H4 (cell line): ENCODE results near the gene HASPIN. TPM values are rescaled to one million over a fixed set of nuclear protein-coding genes. Genes with fewer than 3 reads are reported as not detected.
A peak's percentile ranks its signal among the peaks of the same experiment; 100 is the strongest.

Experiments used
- DNase-seq: peaks from one replicate; pipeline ENCODE4 v3.0.0-alpha.2; 2015; ENCODE audit warnings: low spot score
- total RNA-seq: library from RNA; depleted of rRNA; stranded (reverse); fragments of >200 nt; shearing (Covaris generic); gene quantifications from 2 replicates; pipeline ENCODE4 v1.2.3, GENCODE V29; 2014; rRNA removed

HASPIN gene
- 8.5 and 9.4 TPM in 2 replicates for total RNA-seq

- peak; percentile 65 for DNase-seq
These were observed at the start of gene HASPIN for GRCh38 chr17:3723556-3724377. HASPIN (plus strand) TSS chr17:3723903; CDS start chr17:3723936, 33 bp downstream.

DNA sequence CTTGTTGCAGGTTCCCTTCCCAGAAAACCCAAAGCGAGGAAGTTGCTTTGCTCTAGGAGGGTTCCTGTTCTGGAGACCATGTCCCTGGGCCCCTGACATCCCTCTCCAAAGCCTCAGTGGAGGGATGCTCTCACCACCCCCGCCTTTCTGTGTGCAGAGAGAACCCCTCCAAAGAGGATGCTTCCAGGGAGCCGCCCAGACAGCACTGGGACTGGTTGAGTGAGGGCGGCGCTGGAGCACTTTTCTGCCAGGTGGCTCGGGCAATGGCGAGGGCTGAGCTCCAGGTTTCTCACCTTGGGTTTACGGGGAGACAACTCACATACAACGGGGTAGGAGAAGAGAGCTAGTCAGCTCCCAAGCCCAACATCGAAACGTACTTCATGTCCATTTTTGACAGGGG, 47.8 kb upstream of the HASPIN start:
- DNase-seq = no peak

DNA sequence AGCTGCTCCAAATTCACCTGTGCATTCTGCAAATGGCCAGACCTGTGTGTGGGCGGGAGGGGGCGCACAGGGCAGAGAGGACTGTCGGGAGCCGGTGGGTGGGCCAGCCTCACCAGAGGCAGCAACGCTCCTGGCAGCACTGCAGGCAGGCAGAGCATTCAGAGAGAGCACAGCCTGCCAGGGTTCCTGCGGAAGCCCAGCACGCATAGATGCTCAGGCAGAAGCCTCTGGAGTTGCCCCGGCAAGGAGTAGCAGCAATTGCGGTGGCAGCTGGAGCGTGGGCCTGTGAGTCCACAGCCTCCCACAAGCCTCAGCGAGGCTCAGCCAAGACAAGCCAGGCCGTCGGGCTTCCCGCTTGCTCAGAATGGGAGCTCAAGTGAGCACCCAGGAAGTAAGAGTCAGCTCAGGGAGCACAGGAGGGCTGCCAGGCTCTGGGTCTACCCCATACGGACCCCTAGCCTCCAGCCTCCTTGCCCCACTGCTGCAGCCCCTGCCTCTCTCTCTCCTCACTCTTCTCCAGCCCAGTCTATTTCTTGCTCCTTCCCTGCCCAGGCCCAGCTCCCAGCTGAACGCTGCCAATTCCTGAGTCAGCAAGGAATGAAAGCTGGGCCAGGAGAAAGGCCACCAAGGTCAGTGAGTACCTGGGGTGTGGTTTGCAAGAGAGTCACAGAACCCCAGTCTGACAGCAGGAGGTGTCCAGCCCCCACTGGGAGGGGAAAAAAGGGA, 45.4 kb upstream of the HASPIN start:
- DNase-seq = no peak

- no peak for DNase-seq
These were observed 44.7 kb upstream of the HASPIN start for GRCh38 chr17:3678821-3679530.

DNA sequence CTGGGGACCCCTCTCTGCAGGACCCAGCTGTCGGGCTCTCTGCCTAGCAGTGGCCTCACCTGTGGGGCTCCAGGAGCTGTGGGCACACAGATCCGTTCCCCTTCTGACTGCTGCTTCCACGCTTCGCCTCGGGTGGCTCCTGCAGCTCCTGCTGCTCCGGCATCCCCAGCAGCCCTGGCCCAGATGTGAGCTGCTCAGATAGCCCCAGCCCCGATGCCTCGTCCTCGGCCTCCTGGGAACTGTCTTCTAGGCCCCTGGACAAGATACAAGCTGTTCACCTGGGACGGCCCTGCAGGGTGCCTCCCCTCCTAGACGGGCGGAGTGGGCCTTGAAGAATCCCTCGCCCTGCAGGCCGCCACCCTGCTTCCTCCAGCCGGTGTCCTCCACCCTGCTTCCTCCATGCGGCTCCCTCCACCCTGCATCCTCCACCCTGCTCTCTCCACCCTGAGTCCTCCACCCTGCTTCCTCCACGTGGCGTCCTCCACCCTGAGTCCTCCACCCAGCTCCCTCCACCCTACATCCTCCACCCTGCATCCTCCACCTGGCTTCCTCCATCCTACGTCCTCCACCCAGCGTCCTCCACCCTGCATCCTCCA, 44.1 kb upstream of the HASPIN start:
- no peak for DNase-seq

- DNase-seq = no peak
These were observed 42.6 kb upstream of the HASPIN start for GRCh38 chr17:3681057-3681456.

GRCh38 chr17:3681565-3681964, 42.1 kb upstream of the HASPIN start:
- no peak for DNase-seq

GRCh38 chr17:3682033-3682432, 41.7 kb upstream of the HASPIN start:
- DNase-seq = no peak

DNA sequence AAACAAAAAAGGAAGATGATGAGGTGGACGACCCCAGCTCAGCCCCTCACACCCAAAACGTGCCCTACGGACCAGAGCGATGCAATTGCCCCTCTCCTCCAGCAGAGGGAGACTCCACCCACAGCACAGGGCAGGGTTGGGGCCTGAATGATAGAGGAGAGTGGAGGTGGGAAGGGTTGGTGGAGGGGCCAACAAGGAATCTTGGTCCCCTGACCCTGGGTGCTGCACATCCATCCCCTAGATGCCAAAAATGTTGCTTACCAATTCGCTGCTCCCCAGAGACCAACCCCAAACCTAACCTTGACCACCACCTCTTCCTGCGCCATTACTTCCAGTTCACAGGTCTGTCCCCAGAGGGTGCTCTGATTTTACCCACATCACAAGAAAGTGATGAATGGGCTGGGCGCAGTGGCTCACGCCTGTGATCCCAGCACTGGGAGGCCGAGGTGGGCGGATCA, 40.6 kb upstream of the HASPIN start:
- no peak for DNase-seq

DNA sequence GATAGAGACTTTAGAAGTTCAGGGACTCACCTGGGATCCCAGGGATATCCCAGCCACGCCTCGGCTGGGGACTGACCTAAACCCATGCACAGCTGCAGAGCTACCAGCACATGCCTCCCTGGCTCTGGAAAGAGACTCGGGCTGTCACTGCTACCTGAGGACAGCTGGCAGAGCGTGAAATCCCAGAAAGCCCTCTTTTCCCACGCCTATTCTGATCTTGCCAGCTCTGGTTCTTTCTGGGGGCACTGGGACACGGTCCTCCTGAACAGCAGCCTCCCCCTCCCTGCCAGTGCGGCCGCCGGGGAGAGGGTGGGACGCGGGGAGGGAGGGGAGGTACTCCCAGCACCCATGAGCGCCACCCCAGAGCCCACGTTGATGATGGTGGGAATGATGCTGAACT, 38.5 kb upstream of the HASPIN start:
- DNase-seq = no peak

- no peak for DNase-seq
These were observed 35.6 kb upstream of the HASPIN start for GRCh38 chr17:3688027-3688553.

GRCh38 chr17:3688852-3689261, 34.8 kb upstream of the HASPIN start:
- DNase-seq = no peak

DNA sequence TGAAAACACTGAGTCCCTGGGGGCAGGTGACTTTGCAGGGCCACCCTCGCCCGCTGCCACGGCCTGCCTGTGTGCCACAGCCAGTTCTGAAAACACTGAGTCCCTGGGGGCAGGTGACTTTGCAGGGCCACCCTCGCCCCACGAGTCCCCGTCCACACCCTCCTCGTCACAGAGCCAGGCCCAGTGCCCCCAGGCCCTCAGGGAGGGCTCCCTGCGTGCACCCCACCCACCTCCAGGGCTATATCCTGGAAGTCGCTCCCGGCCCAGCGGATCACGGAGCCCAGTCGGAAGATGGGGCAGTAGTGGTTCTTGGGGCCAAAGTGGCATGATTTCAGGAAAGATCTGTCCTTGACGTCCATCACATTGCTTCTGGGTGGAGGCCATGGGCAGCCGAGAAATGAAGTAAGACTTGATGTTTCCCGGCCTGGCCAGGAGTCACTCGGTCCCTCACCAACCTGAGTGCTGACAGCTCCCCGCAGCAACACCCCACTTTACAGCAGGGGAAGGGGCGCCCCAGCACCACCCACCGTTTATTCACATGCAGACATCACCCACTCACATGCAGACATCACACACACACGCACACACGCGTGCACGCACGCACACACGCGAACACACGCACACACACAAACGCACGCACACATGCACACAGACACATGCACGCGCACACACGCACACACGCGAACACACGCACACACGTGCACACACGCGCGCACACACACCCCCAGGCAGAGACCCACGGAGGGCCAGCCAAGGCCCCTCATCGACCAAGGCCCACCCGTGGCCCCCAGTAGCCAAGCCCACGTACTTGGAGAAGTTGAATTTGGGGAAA, 34.2 kb upstream of the HASPIN start:
- no peak for DNase-seq

- DNase-seq = no peak
These were observed 33.5 kb upstream of the HASPIN start for GRCh38 chr17:3690094-3690715.

DNA sequence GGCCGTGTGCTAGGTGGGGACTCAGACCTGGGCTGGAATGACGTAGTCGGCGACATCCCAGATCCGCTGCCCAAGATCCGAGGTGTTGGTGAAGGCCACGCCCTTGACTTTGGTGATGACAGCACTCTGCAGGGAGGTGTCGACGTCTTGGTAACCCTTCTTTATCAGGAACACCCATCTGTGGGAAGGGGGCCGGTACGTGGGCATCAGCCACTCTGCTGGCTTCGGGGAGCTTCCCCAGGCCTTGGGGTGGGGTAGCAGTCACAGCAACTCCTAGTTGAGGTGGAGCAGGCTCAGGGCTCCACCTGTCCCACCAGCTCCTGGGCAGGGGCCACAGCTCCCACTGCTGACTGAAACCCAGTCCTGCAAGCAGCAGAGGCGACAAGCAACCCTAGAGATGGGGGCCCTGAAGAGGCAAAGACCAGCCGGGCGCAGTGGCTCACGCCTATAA, 32.1 kb upstream of the HASPIN start:
- DNase-seq = no peak

GRCh38 chr17:3692346-3692745, 31.4 kb upstream of the HASPIN start:
- DNase-seq = no peak

GRCh38 chr17:3693141-3693540, 30.6 kb upstream of the HASPIN start:
- no peak for DNase-seq

DNA sequence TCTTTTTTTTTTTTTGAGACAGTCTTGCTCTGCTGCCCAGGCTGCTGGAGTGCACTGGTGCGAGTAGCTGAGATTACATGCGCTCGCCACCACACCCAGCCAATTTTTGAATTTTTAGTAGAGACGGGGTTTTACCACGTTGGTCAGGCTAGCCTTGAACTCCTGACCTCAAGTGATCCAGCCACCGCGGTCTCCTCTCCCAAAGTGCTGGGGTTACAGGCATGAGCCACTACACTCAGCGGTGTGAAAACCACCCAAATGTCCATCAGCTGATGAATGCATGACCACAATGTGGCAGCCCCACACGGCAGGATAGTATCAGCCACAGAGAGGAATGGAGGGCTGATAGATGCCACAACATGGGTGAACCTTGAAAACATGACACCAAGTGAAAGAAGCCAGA, 29.9 kb upstream of the HASPIN start:
- DNase-seq = no peak

GRCh38 chr17:3695129-3695722, 28.5 kb upstream of the HASPIN start:
- DNase-seq = no peak
